ENCODE results near the gene ARHGEF39. TPM values are rescaled to one million over a fixed set of nuclear protein-coding genes. Genes with fewer than 3 reads are reported as not detected.

Gene ARHGEF39
- total RNA-seq, 1 donor from 2014 or later, result 0.85 TPM

GRCh38 chr9:35619800-35620158 lies 45.2 kb downstream of the ARHGEF39 start:
- Mint-ChIP-seq H3K9me3 (ENCODE audit: low read depth) (no peaks in the 10 kb centered on the region), H3K36me3 (ENCODE audit: low read depth) (no peaks in the 10 kb centered on the region), H3K27me3 (ENCODE audit: low read depth) (peaks cover 22% of the 10 kb centered on the region), H3K4me3 (ENCODE audit: unreplicated experiment) (no peak overlapping the region), H3K4me1 (ENCODE audit: low read depth) (peaks cover 11% of the 10 kb centered on the region), H3K27ac (ENCODE audit: unreplicated experiment) (no peak overlapping the region)
- TF ChIP-seq, protein P1, sequence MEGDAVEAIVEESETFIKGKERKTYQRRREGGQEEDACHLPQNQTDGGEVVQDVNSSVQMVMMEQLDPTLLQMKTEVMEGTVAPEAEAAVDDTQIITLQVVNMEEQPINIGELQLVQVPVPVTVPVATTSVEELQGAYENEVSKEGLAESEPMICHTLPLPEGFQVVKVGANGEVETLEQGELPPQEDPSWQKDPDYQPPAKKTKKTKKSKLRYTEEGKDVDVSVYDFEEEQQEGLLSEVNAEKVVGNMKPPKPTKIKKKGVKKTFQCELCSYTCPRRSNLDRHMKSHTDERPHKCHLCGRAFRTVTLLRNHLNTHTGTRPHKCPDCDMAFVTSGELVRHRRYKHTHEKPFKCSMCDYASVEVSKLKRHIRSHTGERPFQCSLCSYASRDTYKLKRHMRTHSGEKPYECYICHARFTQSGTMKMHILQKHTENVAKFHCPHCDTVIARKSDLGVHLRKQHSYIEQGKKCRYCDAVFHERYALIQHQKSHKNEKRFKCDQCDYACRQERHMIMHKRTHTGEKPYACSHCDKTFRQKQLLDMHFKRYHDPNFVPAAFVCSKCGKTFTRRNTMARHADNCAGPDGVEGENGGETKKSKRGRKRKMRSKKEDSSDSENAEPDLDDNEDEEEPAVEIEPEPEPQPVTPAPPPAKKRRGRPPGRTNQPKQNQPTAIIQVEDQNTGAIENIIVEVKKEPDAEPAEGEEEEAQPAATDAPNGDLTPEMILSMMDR (IDR thresholded peaks at IDR 0.05), result no peak
- DNase-seq (ENCODE audit: low spot score), result no peak

DNA sequence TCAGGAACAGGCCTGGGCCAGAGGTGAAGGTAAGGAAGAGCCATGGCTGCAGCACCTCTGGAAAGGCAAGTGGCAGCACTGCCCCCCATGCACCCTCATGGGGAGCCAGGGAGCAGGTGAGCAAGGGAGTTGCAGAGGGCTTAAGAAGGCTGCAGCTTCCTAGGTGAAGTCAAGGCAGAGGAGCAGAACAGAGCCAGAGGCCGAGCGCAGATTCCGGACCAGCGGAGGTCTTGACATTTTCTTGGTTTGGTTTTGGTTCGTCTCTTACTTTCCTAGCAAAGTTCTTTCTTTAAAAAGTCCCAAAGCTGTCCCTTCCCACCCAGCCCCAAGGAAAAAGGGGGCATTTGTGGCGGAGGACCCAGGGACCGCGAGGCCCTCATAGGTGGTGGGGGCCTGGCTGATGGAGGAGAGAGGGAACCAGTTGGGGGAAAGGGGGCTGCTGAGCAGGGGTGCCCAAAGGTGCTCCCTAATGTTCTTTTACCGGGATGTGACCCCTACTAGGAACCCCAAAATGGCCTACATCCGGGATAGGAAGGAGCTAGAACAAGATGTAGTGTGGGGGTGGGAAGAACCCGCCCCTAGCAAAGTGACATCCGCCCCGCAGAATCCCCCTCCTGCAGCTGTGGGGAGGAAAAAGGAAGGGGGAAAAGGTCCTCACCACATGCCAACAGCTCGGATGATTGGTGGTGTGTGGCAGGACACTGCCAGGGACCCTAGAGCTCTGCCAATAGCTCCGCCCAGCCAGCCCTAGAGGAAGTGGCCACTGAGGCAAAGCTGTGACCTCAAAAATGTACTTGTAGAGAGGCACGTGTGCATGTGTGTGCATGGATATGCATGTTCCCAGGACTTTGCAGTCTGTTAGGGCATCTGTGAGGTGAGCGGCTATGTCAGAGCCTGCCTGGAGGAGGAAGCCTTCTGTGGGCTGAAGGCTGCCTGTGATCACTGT lies 45.9 kb downstream of the ARHGEF39 start:
- Mint-ChIP-seq H3K27me3 (ENCODE audit: low read depth) (peaks cover 26% of the 10 kb centered on the region), H3K36me3 (ENCODE audit: low read depth) (no peaks in the 10 kb centered on the region), H3K27ac (ENCODE audit: unreplicated experiment) (no peak overlapping the region), H3K4me3 (ENCODE audit: unreplicated experiment) (no peak overlapping the region), H3K4me1 (ENCODE audit: low read depth) (peaks cover 11% of the 10 kb centered on the region), H3K9me3 (ENCODE audit: low read depth) (no peaks in the 10 kb centered on the region)
- TF ChIP-seq, protein P1 (IDR thresholded peaks at IDR 0.05), result no peak
- DNase-seq (ENCODE audit: low spot score), result peak; percentile 52

- Mint-ChIP-seq H3K9me3 (ENCODE audit: low read depth) (no peaks in the 10 kb centered on the region), H3K4me1 (ENCODE audit: low read depth) (peaks cover 11% of the 10 kb centered on the region), H3K27me3 (ENCODE audit: low read depth) (peaks cover 26% of the 10 kb centered on the region), H3K4me3 (ENCODE audit: unreplicated experiment) (peak within 1 kb of the TSS; percentile 69), H3K36me3 (ENCODE audit: low read depth) (no peaks in the 10 kb centered on the region), H3K27ac (ENCODE audit: unreplicated experiment) (no peak within 1 kb of the TSS)
- DNase-seq (ENCODE audit: low spot score), result no peak
- TF ChIP-seq, protein P1 (IDR thresholded peaks at IDR 0.05), result no peak
Observed at GRCh38 chr9:35618325-35618727, 46.7 kb downstream of the ARHGEF39 start, which contains the start of gene CD72. TSS of gene CD72 (minus strand) at chr9:35618413. CDS start at chr9:35618303, 110 bp downstream.

GRCh38 chr9:35617548-35617947 lies 47.4 kb downstream of the ARHGEF39 start:
- DNase-seq (ENCODE audit: low spot score), result no peak
- Mint-ChIP-seq H3K36me3 (ENCODE audit: low read depth) (no peaks in the 10 kb centered on the region), H3K27me3 (ENCODE audit: low read depth) (peaks cover 26% of the 10 kb centered on the region), H3K4me3 (ENCODE audit: unreplicated experiment) (peak overlapping the region; percentile 69), H3K4me1 (ENCODE audit: low read depth) (peaks cover 11% of the 10 kb centered on the region), H3K9me3 (ENCODE audit: low read depth) (no peaks in the 10 kb centered on the region), H3K27ac (ENCODE audit: unreplicated experiment) (no peak overlapping the region)
- TF ChIP-seq, protein P1 (IDR thresholded peaks at IDR 0.05), result no peak

GRCh38 chr9:35616681-35617459 lies 48.1 kb downstream of the ARHGEF39 start:
- no peak overlapping the region for H3K27ac Mint-ChIP-seq (ENCODE audit: unreplicated experiment)
- H3K4me1 Mint-ChIP-seq (ENCODE audit: low read depth), result peaks cover 11% of the 10 kb centered on the region

More at GRCh38 chr9:35616681-35617459, 48.1 kb downstream of the ARHGEF39 start:
- peaks cover 26% of the 10 kb centered on the region for H3K27me3 Mint-ChIP-seq (ENCODE audit: low read depth)
- no peaks in the 10 kb centered on the region for H3K9me3 Mint-ChIP-seq (ENCODE audit: low read depth)
- peak overlapping the region; percentile 69 for H3K4me3 Mint-ChIP-seq (ENCODE audit: unreplicated experiment)
- peak; percentile 78 for DNase-seq (ENCODE audit: low spot score)
- H3K36me3 Mint-ChIP-seq (ENCODE audit: low read depth), result no peaks in the 10 kb centered on the region
- TF ChIP-seq, protein P1 (IDR thresholded peaks at IDR 0.05), result peak; percentile 39

Data from chondrocyte (in vitro differentiated cells).